K562 (cell line): ENCODE measurements around the gene G2E3. TPM values are rescaled to one million over a fixed set of nuclear protein-coding genes. Genes with fewer than 3 reads are reported as not detected.

Experiments used
- BRD4 ChIP-seq: fragments of 200-600 bp; sonication (generic); IDR thresholded peaks from 2 replicates; pipeline ENCODE4 v1.6.1; 2017; ENCODE audit warnings: inconsistent platforms
- CC2D1A ChIP-seq: fragments of 450-650 bp; IDR thresholded peaks from 2 replicates; pipeline ENCODE4 v1.6.1; 2017; ENCODE audit warnings: mild to moderate bottlenecking
- CEBPB ChIP-seq: fragments of 450-650 bp; IDR thresholded peaks from 2 replicates; pipeline ENCODE4 v1.6.1; 2016; ENCODE audit warnings: missing genetic modification characterization, missing compliant biosample characterization
- CEBPG ChIP-seq, 3 experiments: fragments of 200-800 bp in 1 of 3; sonication (Bioruptor generic) in 1 of 3; sonication (generic) in 1 of 3; formaldehyde crosslinking in 1 of 3; IDR thresholded peaks in 2 of 3; conservative IDR thresholded peaks in 1 of 3; 2 replicates each; pipeline versions ENCODE4 v1.6.1 to v1.8.0; 2016 to 2022; ENCODE audit warnings: missing compliant biosample characterization in 2 of 3, missing genetic modification characterization in 2 of 3, mild to moderate bottlenecking in 1 of 3, missing genetic modification reagents in 1 of 3
- CHD4 ChIP-seq: fragments of 200-600 bp; sonication (generic); IDR thresholded peaks from 3 replicates; pipeline ENCODE4 v1.6.1; 2012; ENCODE audit warnings: low read depth, mild to moderate bottlenecking, mixed read lengths, low read length, inconsistent platforms; ENCODE audit not compliant: insufficient read depth, insufficient replicate concordance, poor library complexity, severe bottlenecking
- EP300 ChIP-seq: IDR thresholded peaks from 2 replicates; pipeline ENCODE4 v1.6.1; 2012; ENCODE audit warnings: low read length, improper control_type of control experiment
- FOXA3 ChIP-seq, 2 experiments: fragments of 450-650 bp in 1 of 2; sonication (generic) in 1 of 2; formaldehyde crosslinking; IDR thresholded peaks in 1 of 2; conservative IDR thresholded peaks in 1 of 2; 2 replicates each; pipeline versions ENCODE4 v1.4.0 to v1.8.0; 2020 to 2022; ENCODE audit warnings: mild to moderate bottlenecking in 2 of 2, missing genetic modification reagents in 1 of 2
- FUS ChIP-seq: fragments of 200-400 bp; formaldehyde crosslinking; optimal IDR thresholded peaks from 2 replicates; pipeline ENCODE3; 2017; ENCODE audit warnings: low read depth, low read length
- HDAC2 ChIP-seq: fragments of 450-650 bp; IDR thresholded peaks from 2 replicates; pipeline ENCODE4 v1.6.1; 2016; ENCODE audit warnings: mild to moderate bottlenecking
- HNRNPK ChIP-seq: fragments of 200-400 bp; formaldehyde crosslinking; IDR thresholded peaks from one replicate; pipeline ENCODE4 v1.6.1; 2018; ENCODE audit warnings: mild to moderate bottlenecking, low read depth, low read length; ENCODE audit not compliant: poor library complexity, severe bottlenecking
- ILK ChIP-seq: fragments of 450-650 bp; IDR thresholded peaks from 2 replicates; pipeline ENCODE4 v1.6.1; 2016; ENCODE audit warnings: missing genetic modification characterization, low read depth, mild to moderate bottlenecking, missing compliant biosample characterization, moderate library complexity, borderline replicate concordance
- MAFK ChIP-seq: IDR thresholded peaks from 2 replicates; pipeline ENCODE4 v1.6.1; 2011; ENCODE audit warnings: low read length, improper control_type of control experiment
- MTA3 ChIP-seq: fragments of 450-650 bp; formaldehyde crosslinking; IDR thresholded peaks from 2 replicates; pipeline ENCODE4 v1.6.1; 2017; ENCODE audit warnings: mild to moderate bottlenecking, borderline replicate concordance
- MTF1 ChIP-seq: fragments of 250-450 bp; sonication (Bioruptor Pico); IDR thresholded peaks from 2 replicates; pipeline ENCODE4 v1.9.0; 2021; ENCODE audit warnings: moderate library complexity, mild to moderate bottlenecking, inconsistent platforms, borderline replicate concordance
- MXI1 ChIP-seq: IDR thresholded peaks from 2 replicates; pipeline ENCODE4 v1.6.1; 2011; ENCODE audit warnings: low read depth, mild to moderate bottlenecking, improper control_type of control experiment, low read length
- POLR2B ChIP-seq: fragments of 450-650 bp; IDR thresholded peaks from 2 replicates; pipeline ENCODE4 v1.6.1; 2018; ENCODE audit warnings: low read depth; ENCODE audit not compliant: partially characterized antibody
- PRMT5 ChIP-seq: sonication (generic); formaldehyde crosslinking; IDR thresholded peaks from 2 replicates; pipeline ENCODE4 v1.5.0; 2020; ENCODE audit warnings: missing genetic modification reagents
- RAD21 ChIP-seq, 2 experiments: fragments of 250-450 bp in 1 of 2; fragments of 450-650 bp in 1 of 2; sonication (Bioruptor Pico) in 1 of 2; formaldehyde crosslinking in 1 of 2; IDR thresholded peaks in 1 of 2; conservative IDR thresholded peaks in 1 of 2; 2 replicates each; pipeline versions ENCODE4 v1.4.0 to v1.8.0; 2020 to 2022; ENCODE audit warnings: mild to moderate bottlenecking in 2 of 2, moderate library complexity in 1 of 2
- SNRNP70 ChIP-seq: fragments of 200-400 bp; formaldehyde crosslinking; optimal IDR thresholded peaks from 2 replicates; pipeline ENCODE3; 2017; ENCODE audit warnings: low read depth, low read length
- SP1 ChIP-seq: sonication (generic); formaldehyde crosslinking; IDR thresholded peaks from 2 replicates; pipeline ENCODE4 v1.8.1; 2022; ENCODE audit warnings: mild to moderate bottlenecking, missing genetic modification reagents
- XRCC4 ChIP-seq: IDR thresholded peaks from one replicate; pipeline ENCODE4 v1.6.1; 2011; ENCODE audit not compliant: insufficient read depth, insufficient read length; ENCODE audit errors: extremely low read depth
- ZNF212 ChIP-seq: fragments of 450-650 bp; formaldehyde crosslinking; IDR thresholded peaks from 2 replicates; pipeline ENCODE4 v1.4.0; 2020; ENCODE audit warnings: mild to moderate bottlenecking
- ZSCAN32 ChIP-seq: fragments of 450-650 bp; formaldehyde crosslinking; IDR thresholded peaks from 2 replicates; pipeline ENCODE4 v1.4.0; 2020; ENCODE audit warnings: mild to moderate bottlenecking, moderate library complexity
- polyA plus RNA-seq, 8 experiments: library from polyadenylated mRNA; depleted of rRNA in 4 of 8; stranded (reverse) in 5 of 8; unstranded in 3 of 8; fragments of >200 nt; fragmentation: Nextera tagmentation in 2 of 8; fragmentation: Illumina TruSeq in 1 of 8; extraction: Ambion mirVana in 2 of 8; extraction: Trizol in 1 of 8; gene quantifications; 2 replicates each; pipeline versions ENCODE4 v1.2.1 to v1.2.3, GENCODE V29; 2011 to 2014; ENCODE audit warnings: inconsistent platforms in 1 of 8, missing spikeins in 1 of 8
- total RNA-seq, 7 experiments: library from RNA; depleted of rRNA in 6 of 7; stranded (reverse); fragments of >200 nt in 6 of 7; fragmentation: Illumina TruSeq in 2 of 7; extraction: Trizol in 2 of 7; gene quantifications; 2 replicates each; pipeline versions ENCODE4 v1.2.1 to v1.2.3, GENCODE V29; 2011 to 2021; ENCODE audit warnings: low replicate concordance in 1 of 7
- TF ChIP-seq, protein P1 (sequence below), 3 experiments: IDR thresholded peaks in 2 of 3; conservative IDR thresholded peaks in 1 of 3; 2 replicates each; pipeline ENCODE4 v1.5.1; 2011 to 2012; ENCODE audit warnings: low read length in 3 of 3, mild to moderate bottlenecking in 3 of 3, control low read depth in 2 of 3, improper control_type of control experiment in 1 of 3, inconsistent platforms in 1 of 3, low read depth in 1 of 3, mixed read lengths in 1 of 3, moderate library complexity in 1 of 3; ENCODE audit not compliant: insufficient read depth in 2 of 3
- TF ChIP-seq, protein P2 (sequence below): fragments of 250-450 bp; sonication (Bioruptor Pico); IDR thresholded peaks from 2 replicates; pipeline ENCODE4 v1.5.0; 2021
- TF ChIP-seq, protein P3 (sequence below): sonication (generic); formaldehyde crosslinking; IDR thresholded peaks from 2 replicates; pipeline ENCODE4 v1.8.0; 2022; ENCODE audit warnings: missing genetic modification reagents, mild to moderate bottlenecking, moderate library complexity, borderline replicate concordance

Gene G2E3
- total and polyA plus RNA-seq, 9 of the 15 experiments (the other 6 are each of a cell fraction or from before 2014, with no cell fraction given) = 9.8 to 53.5 (median 24.7) TPM

DNA sequence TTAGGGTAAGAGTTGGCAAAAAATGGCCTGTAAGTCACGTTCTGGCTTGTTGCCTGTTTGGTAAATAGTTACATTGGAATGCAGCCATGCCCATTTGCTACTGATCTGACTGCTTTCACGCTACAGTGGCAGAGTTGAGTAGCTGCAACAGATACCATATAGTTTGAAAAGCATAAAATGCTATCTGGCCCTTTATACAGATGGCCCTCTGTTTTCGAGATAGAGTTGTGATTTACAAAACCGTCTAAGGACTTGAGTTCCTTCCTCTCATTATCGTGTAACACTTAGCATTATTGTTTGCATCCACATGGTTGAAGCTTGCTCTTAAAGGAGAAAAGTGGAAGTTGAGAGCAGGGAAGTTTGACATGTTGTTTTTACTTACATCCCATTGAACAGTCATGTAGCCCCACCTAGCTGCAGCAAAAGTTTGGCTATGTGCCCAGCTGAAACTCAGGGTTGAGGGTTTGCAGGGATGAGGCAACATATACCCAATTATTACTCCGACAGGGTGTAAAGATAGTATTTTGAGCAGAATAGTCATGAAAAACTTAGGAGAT, 51.9 kb downstream of the G2E3 start (continued):
- TF ChIP-seq POLR2B (no peak), BRD4 (no peak), SP1 (CRISPR knock-in tag) (no peak), MXI1 (no peak), RAD21 (CRISPR knock-in tag; conservative IDR thresholded peaks at IDR 0.05 in 1 of 2, IDR thresholded peaks at IDR 0.05 in 1 of 2) (peak; percentile 51 to 63; a peak in 3 of 4 replicates), CEBPB (tag) (no peak), SNRNP70 (no peak), HNRNPK (no peak), ZSCAN32 (CRISPR knock-in tag) (no peak), MAFK (no peak), CEBPG (CRISPR knock-in tag; IDR thresholded peaks at IDR 0.05) (peak; percentile 86), CEBPG (tag; conservative IDR thresholded peaks at IDR 0.05 in 1 of 2, IDR thresholded peaks at IDR 0.05 in 1 of 2) (peak; percentile 66 to 85), FOXA3 (CRISPR knock-in tag; conservative IDR thresholded peaks at IDR 0.05 in 1 of 2, IDR thresholded peaks at IDR 0.05 in 1 of 2) (no peak), MTA3 (no peak), MTF1 (CRISPR knock-in tag) (no peak), CHD4 (no peak), FUS (no peak), CC2D1A (no peak), XRCC4 (no peak), PRMT5 (CRISPR knock-in tag) (no peak), EP300 (no peak), ZNF212 (CRISPR knock-in tag) (no peak), ILK (tag) (no peak), HDAC2 (no peak)
- TF ChIP-seq, protein P1, sequence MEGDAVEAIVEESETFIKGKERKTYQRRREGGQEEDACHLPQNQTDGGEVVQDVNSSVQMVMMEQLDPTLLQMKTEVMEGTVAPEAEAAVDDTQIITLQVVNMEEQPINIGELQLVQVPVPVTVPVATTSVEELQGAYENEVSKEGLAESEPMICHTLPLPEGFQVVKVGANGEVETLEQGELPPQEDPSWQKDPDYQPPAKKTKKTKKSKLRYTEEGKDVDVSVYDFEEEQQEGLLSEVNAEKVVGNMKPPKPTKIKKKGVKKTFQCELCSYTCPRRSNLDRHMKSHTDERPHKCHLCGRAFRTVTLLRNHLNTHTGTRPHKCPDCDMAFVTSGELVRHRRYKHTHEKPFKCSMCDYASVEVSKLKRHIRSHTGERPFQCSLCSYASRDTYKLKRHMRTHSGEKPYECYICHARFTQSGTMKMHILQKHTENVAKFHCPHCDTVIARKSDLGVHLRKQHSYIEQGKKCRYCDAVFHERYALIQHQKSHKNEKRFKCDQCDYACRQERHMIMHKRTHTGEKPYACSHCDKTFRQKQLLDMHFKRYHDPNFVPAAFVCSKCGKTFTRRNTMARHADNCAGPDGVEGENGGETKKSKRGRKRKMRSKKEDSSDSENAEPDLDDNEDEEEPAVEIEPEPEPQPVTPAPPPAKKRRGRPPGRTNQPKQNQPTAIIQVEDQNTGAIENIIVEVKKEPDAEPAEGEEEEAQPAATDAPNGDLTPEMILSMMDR (IDR thresholded peaks at IDR 0.05 in 2 of 3, conservative IDR thresholded peaks at IDR 0.05 in 1 of 3; ENCODE audit: insufficient read depth in 2 of 3, low read depth in 1 of 3, low read length in 3 of 3) = peak in 2 of 3 experiments; percentile 37 to 58; a peak in 2 of 6 replicates
- TF ChIP-seq, protein P2, sequence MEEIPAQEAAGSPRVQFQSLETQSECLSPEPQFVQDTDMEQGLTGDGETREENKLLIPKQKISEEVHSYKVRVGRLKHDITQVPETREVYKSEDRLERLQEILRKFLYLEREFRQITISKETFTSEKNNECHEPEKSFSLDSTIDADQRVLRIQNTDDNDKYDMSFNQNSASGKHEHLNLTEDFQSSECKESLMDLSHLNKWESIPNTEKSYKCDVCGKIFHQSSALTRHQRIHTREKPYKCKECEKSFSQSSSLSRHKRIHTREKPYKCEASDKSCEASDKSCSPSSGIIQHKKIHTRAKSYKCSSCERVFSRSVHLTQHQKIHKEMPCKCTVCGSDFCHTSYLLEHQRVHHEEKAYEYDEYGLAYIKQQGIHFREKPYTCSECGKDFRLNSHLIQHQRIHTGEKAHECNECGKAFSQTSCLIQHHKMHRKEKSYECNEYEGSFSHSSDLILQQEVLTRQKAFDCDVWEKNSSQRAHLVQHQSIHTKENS (CRISPR knock-in tag) = no peak
- TF ChIP-seq, protein P3, sequence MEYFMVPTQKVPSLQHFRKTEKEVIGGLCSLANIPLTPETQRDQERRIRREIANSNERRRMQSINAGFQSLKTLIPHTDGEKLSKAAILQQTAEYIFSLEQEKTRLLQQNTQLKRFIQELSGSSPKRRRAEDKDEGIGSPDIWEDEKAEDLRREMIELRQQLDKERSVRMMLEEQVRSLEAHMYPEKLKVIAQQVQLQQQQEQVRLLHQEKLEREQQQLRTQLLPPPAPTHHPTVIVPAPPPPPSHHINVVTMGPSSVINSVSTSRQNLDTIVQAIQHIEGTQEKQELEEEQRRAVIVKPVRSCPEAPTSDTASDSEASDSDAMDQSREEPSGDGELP = no peak
